Measurements from ENCODE around the gene RFNG. TPM values are rescaled to one million over a fixed set of nuclear protein-coding genes. Genes with fewer than 3 reads are reported as not detected.

Gene RFNG
- total RNA-seq, 1 experiment from 2014 or later = 68.5 TPM

DNA sequence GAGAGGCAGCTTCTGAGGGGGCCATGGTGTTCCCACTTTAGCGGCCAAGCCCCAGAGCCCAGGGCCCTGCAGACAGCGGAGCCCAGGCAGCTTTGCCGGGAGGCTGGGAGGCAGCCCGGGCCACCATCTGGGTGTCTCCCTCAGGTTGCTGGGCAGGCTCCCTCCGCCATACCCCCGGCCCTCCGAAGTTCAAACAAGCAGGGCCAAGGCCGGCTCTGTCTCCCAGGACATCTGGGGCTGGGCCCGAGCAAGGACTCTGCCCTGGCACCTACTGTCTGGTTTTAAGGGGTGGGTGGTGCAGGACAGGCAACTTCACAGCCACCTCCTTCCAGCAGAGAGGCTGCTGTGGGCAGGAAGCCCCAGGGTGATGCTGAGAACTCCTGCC, 11.4 kb upstream of the RFNG start:
- no peak for DNase-seq (ENCODE audit: low read depth)
- in situ Hi-C loops (cut with HindIII; ENCODE audit: low pct_unique_long_range_greater_than_20kb, low sequenced_read_pairs) = no loop called here

DNA sequence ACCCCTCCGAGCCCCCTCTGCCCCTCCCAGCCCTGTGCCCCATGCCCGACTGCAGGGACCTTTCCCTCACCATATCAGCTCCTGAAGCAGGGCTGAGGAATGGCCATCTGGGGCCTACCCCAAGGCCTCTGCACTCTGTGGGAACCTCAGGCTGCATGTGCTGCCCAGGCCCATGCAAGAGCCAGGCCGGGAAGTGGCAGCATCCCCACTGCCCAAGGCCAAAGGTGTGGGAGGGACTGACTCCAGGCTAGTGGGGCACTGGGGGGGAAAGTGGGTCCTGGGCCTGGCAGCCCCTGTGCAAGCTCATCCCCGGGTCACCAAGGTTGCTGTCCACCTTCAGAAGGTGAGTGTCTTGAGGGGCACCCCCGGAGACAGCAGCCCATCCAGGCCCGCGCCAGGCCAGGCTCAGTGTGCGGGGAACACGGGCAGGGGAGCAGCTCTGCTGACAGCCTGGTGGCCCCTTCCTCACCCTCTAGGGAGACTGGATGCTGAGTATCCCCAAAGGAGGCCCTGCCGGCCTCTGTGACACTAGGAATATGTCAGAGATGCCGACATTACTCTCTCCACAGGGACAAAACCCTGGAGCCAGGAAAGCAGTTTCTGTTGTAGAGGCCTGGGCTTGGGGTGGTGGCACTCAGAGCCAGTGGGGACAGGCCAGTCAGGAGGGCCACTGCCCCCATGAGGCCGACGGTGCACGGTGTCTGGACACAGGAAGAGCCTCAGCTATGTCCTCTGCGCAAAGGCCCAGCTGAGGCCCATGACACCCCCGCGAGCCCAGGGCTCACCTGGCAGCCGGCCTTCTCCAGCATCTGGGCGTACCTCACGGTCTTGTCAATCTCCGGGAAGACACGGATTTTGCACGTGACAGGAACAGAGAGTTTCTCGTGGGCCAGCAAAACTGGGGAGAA, 10.7 kb upstream of the RFNG start:
- in situ Hi-C loops (cut with HindIII; ENCODE audit: low pct_unique_long_range_greater_than_20kb, low sequenced_read_pairs) = no loop called here
- no peak for DNase-seq (ENCODE audit: low read depth)

DNA sequence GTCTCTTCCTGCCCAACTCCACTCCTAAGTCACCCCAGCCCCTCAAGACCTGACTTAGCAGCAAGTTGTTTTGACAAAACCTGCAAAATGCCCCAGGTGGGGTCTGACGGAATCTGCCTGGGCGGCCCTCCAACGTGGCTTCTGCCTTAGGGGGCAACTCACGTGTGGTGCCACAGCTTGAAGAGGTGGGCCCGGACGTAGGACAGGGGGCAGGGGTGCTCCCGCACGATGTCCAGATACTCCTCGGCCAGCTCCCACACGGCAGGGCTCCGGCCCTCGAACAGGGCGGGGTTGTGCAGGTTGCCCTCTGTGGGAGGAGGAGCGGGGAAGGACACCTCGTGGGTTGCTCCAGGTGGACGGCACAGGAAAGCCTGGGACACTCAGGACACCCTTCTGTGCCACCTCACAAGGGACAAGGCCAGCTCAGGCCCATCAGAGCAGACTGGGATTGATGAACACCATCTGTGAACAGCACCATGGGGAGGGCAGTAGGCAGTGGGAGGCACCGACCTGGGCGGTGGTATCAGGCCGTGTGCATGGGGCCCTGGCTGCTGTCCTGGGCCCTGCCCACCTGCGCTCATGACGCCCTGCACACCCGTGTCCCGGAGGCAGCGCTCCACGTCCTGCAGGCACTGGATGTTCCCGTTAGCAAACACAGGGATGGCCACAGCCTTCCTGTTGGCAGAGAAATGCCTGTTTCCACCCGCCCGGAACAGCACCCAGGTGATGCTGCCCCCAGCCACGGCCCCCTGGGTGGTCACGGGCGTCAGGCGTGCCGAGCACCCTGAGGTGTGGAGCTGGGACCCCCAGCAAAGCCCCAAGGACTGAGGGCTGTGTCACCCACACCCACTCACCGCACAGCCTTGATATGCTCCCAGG, 9.7 kb upstream of the RFNG start:
- in situ Hi-C loops (cut with HindIII; ENCODE audit: low pct_unique_long_range_greater_than_20kb, low sequenced_read_pairs) = no loop called here

DNA sequence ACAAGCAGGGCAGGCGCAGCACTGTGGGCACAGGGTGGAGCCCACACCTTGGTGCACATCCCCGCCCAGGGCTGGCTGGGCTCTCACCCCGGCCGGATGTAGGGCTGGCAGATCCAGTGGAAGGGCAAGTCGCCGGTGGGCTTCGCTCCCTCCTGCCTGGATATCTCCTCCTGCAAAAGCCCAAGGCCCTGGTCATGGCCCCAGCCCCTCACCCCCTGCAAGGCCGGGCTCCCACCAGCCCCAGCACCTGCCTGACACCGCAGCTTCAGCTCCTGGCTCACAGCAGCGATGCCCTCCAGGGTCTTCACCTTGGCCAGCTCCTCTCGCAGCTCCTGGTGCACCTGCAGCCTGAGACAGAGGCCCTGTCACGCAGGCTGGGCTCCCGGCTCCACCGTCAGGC, 9.0 kb upstream of the RFNG start:
- in situ Hi-C loops (cut with HindIII; ENCODE audit: low pct_unique_long_range_greater_than_20kb, low sequenced_read_pairs) = no loop called here
- DNase-seq (ENCODE audit: low read depth) = no peak

More for the DNA sequence above, 9.7 kb upstream of the RFNG start:
- no peak for DNase-seq (ENCODE audit: low read depth)

DNA sequence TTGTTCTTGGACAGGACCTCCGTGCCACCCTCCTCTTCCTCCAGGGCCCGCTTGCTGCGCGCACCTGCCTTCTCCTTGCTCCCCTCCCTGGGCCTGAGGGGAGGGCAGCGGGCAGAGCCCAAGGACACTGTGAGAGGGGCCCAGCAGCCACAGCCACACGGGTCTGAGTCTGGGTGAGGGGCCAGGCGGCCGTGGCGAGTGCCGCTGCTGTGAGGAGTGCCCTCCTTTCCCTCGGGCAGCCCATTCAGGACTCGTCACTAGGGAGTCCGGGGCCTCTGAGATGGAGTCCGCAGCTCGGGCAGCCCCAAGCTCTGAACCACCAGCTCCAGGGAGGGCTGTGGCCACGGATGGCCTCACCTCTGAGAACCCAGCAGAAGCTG, 8.4 kb upstream of the RFNG start:
- no peak for DNase-seq (ENCODE audit: low read depth)
- in situ Hi-C loops (cut with HindIII; ENCODE audit: low pct_unique_long_range_greater_than_20kb, low sequenced_read_pairs) = no loop called here

DNA sequence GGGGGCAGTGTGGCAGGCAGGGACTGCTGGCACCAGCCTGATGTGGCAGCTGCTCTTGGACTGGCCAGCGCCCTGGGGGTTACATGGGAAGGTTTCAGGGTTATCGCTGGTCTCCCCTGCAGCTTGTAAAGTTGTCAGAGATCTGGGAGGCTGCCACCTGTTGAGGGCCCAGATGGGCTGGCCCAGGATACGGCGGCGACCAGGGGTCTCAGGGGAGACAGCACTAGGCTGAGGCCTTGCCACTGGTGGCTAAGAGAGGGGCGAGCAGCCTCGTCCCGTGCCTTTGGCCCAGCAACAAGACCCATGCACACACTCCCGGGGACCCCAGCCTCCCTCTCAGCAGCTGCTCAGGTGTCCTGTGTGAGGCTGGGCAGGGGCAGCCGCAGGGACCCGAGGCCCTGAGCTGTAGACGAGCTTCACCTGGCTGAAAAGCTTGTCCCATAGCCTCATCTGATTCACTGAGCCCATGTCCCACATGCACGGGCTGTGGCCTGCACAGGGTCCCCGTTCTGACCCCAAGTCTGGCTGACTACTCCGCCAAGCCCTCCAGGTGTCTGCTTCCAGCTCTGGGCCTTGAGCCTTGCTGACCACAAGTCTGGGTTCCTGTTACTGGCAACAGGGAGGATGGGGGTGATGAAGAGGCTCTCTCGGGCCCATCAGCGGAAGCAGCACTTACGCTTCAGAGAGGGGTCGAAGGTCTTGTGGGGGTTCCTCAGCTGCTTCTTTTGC, 7.8 kb upstream of the RFNG start:
- in situ Hi-C loops (cut with HindIII; ENCODE audit: low pct_unique_long_range_greater_than_20kb, low sequenced_read_pairs) = no loop called here
- DNase-seq (ENCODE audit: low read depth) = no peak

DNA sequence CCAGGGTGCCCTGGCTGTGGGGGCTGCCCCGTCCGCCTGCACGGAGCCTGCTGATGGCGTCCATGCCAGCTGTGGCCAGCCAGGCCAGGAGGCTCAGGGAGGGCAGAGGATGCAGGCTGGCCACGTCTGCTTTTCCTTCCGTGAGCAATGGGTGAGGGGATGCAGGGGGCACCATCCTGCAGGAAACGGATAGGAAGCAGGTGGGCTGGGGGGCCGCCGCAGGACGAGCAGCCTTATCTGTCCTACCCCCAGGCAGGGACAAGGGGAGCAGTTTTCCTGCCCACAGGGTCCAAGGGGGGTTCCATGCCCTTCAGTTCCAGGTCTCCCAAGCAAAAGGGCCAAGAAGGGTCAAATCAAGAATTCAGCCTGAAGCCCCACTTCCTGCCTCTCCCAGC, 7.2 kb upstream of the RFNG start:
- DNase-seq (ENCODE audit: low read depth) = no peak
- in situ Hi-C loops (cut with HindIII; ENCODE audit: low pct_unique_long_range_greater_than_20kb, low sequenced_read_pairs) = no loop called here

DNA sequence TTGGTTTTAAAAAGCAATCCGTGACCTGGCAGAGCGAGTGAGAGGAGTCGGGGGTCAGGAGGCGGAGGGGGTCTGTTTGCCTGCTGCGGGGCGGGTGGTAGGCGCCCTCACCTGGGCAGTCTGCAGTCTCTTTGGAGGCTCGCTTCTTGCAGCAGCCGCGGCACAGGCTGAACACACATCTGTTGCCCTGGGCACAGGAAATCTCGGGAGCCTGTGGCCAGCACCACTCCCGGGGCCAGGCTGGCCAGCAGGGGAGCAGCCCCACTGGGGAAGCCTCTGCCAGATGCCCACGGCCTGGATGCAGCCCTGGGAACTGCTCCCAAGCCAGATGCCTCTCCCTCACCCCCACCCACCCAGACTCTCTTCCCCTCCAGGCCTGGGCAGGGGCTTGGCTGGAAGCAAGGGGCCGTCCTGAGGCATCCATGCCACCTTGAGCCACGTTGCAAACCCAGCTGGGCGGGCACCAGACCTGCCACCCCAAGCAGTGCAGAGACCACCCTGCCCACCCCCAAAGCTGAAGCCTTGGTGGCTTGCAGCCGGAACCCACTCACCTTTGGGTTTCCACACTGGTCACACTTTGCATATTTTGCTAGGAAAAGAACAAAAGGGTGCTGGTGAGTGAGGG, 6.7 kb upstream of the RFNG start:
- in situ Hi-C loops (cut with HindIII; ENCODE audit: low pct_unique_long_range_greater_than_20kb, low sequenced_read_pairs) = no loop called here
- no peak for DNase-seq (ENCODE audit: low read depth)

DNA sequence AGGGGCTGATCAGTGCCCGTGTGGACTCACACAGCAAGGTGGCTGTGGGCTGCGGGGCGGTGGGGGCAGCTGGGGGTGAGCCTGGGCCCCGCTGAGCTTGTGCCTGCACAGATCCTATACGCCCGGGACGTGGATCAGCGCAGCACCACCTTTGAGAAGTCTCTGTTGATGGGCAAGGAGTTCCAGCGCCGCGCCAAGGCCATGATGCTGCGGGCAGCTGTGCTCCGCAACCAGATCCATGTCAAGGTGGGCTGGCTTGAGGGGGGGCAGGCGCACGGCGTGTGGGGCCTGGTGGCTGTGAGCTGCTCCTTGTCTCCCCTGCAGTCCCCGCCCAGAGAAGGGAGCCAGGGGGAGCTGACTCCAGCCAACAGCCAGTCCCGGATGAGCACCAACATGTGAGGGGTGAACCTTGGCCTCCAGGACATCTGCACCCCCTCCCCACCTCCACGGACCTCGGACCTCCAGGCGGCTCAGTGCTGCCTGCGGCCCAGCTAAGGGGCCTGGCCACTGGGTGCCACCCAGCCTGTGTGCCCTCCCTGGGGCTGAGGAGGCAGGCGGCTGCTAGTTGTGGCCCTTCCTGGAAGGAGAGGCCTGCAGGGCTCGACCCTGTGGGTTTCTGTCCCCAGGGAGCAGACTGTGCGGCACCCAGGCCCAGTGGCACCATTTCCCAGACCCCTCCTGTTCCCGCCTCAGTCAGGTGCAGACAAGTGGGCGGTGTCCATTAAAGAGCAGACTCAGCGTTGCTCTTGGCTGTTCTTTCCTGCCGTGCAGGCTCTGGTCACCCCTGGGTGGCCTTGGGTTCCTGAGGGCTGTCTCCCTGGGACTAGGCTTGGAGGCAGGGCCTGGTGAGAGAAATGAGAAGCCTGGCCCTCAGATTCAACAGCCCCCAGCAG, 5.4 kb upstream of the RFNG start:
- no peak for DNase-seq (ENCODE audit: low read depth)
- in situ Hi-C loops (cut with HindIII; ENCODE audit: low pct_unique_long_range_greater_than_20kb, low sequenced_read_pairs) = no loop called here

DNA sequence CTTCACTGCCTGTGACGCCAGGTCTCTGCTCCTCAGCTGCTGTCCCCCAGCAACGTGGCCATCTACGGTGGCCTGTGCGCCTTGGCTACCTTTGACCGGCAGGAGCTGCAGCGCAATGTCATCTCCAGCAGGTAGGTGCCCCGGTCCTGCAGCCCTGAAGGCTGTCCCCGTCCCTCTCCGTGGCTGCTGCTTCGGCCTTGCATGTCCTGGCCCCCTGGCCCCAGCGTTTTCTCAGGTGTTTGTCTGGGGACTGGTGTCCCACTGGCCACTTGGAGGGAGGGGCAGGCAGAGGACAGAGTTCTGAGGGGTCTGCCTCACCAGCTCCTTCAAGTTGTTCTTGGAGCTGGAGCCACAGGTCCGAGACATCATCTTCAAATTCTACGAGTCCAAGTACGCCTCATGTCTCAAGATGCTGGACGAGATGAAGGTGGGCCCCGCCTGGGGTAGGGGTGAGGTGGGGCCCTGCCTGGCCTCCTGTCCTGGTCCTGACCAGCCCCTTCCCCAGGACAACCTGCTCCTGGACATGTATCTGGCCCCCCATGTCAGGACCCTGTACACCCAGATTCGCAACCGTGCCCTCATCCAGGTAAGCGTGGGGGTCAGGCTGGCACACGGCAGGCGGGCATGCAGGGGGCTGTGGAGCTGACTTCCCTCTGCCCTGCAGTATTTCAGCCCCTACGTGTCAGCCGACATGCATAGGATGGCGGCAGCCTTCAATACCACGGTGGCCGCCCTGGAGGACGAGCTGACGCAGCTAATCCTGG, 4.5 kb upstream of the RFNG start:
- no peak for DNase-seq (ENCODE audit: low read depth)

DNA sequence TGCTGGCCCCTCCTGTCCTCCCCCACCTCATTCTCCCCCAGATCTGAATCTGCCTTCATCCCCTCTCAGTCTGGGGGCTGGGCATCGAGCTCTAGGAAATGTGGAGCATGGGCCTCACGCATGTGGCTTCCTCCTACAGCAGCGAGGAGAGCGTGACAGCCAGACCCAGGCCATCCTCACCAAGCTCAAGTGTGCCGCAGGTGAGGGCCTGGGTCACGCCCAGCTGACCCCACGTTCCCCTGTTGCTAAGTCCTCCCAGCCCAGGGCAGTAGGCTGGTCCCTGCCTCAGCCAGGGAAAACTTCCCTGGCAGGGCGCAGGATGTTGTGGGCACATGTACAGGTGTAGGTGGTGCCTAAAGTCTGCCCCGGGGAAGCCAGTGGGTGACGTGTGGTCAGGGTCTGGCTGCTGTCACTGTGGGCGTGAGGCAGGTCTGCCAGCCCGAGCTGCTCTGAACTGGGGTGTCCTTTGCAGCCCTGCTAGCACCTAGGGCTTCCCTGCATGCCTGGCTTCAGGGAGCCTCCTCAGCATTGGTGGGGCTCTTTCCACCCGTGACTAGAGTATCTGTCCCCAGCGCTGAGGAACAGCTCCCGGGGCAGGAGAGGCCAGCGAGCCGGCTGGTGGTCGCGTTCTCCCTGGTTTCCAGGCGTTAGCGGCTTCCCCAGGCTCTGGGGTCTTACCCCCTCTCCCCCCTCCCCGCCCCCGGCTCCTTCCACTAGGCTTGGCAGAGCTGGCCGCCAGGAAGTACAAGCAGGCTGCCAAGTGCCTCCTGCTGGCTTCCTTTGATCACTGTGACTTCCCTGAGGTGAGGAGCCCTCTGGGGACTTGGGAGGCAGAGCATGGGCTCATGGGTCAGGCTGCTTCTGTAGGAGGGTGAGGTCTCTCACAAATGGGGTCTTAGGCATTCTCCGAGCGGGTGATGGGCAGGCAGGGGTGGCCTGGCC, 3.7 kb upstream of the RFNG start:
- no peak for DNase-seq (ENCODE audit: low read depth)
- in situ Hi-C loops (cut with HindIII; ENCODE audit: low pct_unique_long_range_greater_than_20kb, low sequenced_read_pairs) = no loop called here

More for the DNA sequence above, 4.5 kb upstream of the RFNG start:
- in situ Hi-C loops (cut with HindIII; ENCODE audit: low pct_unique_long_range_greater_than_20kb, low sequenced_read_pairs) = no loop called here

DNA sequence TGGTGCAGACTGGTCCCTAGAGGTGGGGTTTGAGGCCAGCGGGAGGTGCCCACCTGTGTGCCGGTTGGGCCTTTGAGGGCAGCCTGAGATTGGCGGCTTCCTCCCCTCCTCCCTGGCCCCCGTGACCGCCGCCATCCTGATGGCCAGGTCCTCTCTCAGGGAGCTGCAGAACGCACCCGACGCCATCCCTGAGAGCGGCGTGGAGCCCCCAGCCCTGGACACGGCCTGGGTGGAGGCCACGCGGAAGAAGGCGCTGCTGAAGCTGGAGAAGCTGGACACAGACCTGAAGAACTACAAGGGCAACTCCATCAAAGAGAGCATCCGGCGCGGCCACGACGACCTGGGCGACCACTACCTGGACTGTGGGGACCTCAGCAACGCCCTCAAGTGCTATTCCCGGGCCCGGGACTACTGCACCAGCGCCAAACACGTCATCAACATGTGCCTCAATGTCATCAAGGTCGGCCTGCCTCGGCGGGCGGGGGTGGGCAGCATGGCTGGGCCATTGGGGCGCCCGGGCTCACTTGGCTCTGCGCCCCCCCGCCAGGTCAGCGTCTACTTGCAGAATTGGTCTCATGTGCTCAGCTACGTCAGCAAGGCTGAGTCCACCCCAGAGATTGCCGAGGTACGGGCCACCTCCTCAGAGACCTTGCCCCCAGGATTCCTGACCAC, 2.9 kb upstream of the RFNG start:
- DNase-seq (ENCODE audit: low read depth) = no peak
- in situ Hi-C loops (cut with HindIII; ENCODE audit: low pct_unique_long_range_greater_than_20kb, low sequenced_read_pairs) = no loop called here

DNA sequence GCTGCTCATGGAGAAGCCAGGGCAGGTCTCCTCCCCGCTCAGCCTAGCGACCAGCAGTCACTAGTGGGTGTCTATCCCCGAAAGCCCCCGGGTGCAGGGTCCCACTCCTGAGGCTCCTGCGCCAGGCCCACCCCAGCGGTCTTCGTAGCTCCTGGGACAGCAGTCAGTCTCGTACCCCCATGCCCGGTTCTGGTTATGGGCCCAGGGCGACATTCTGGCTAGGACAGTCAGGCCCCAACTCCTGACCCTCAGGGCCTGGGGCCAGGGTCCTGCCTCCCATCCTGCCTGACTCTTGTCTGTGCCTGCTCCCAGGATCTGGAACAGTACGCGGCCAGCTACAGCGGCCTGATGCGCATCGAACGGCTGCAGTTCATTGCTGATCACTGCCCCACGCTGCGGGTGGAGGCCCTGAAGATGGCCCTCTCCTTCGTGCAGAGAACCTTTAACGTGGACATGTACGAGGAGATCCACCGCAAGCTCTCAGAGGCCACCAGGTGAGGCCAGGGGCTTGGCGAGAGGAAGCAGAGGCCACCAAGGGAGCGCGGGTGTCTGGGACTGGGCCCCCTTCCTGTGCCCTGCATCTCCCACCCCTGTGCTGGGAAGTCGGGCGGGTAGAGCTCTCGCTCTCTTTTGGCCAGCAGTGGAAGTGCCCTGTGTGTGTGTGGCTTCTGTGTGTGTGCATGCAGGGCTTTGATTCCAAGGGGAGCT, 2.1 kb upstream of the RFNG start:
- DNase-seq (ENCODE audit: low read depth) = no peak
- in situ Hi-C loops (cut with HindIII; ENCODE audit: low pct_unique_long_range_greater_than_20kb, low sequenced_read_pairs) = no loop called here

DNA sequence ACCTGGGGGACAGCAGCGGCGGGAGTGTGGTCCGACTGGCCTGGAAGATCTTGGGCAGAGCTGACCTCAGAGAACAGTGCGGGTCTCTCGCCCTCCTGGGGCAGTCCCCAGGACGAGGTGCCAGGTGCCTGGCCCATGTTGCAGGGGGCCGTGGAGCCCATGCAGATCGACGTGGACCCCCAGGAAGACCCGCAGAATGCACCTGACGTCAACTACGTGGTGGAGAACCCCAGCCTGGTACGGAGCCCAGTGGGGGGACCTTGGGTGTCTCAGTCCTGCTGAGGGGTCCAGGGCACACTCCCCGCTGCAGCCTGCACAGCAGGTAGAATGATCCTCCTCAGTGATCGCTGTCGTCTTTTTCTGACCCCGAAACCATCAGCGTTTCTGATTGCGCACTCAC, 1.5 kb upstream of the RFNG start:
- DNase-seq (ENCODE audit: low read depth) = no peak
- in situ Hi-C loops (cut with HindIII; ENCODE audit: low pct_unique_long_range_greater_than_20kb, low sequenced_read_pairs) = no loop called here

DNA sequence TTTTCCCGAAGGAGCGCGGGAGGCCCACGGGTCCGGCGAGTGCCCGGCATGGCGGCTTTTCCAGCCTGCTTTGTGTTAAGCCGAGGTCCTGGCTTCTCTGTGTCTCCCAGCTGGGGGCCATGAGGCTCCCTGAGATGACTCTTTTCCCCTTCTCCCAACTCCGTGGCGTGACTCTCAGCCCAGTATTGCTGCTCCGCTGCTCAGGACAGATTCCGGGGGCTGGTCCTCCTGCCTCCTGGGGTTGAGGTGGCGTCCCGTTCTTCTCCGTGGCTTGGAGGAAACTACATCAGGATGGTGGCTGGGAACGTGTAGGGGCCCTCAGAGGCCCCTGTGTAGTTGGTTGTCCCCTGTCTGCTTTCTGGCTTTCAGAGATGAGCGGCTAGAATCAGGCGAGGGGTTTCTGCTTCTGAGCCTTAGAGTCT, 1.0 kb upstream of the RFNG start:
- DNase-seq (ENCODE audit: low read depth) = no peak
- in situ Hi-C loops (cut with HindIII; ENCODE audit: low pct_unique_long_range_greater_than_20kb, low sequenced_read_pairs) = no loop called here
